Measurements from ENCODE around the gene JMJD7.
A peak's percentile ranks its signal among the peaks of the same experiment; 100 is the strongest.

The JMJD7 gene

DNA sequence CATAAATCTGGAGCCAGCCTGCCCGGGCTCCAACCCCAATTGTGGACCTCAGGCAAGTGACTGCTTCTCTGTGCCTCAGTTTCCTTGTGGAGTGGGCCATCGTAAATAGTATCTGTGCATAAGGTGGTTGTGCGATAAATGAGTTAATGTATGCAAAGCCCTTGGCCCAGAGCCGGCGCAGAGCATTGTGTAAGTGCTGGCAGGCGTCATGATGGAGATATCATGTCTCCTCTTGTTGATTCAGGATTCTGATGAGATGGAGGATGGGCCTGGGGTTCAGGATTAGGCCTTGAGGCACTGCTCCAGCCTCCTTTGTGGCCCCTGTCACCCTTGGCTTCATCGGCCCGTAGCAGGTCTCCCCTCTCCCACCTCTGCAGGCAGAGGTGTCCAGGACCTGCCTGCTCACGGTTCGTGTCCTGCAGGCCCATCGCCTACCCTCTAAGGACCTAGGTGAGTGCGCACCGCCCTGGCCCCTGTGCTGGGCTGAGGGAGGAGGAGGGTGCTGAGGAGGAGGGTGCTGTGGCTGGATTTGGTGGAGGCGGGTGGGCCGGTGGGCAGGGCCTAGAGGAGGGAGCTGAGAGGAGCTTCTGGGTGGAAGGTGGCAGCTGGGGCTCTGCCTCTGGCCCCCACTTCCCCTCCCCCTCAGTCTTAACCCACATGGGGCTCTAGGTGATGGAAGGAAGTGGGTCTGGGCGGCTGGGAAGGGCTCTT lies 12.0 kb downstream of the JMJD7 start:
- ChIA-PET CTCF (interaction anchor here (0.8 to 3.7 kb wide), 4 partner anchors 8 to 67 kb away, joined by 3 to 11 read pairs (median 7); no protein-coding TSS in a partner anchor), POLR2A (no interaction called here)

GRCh38 chr15:41840673-41841072 lies 12.8 kb downstream of the JMJD7 start:
- Histone ChIP-seq H3K4me1 (ENCODE audit: control extremely low read depth in 1 of 4, control insufficient read depth in 4 of 4, insufficient read depth in 4 of 4, low read length in 3 of 4) (peaks cover 0 to 6% (median under 1%) of the 10 kb centered on the region in 4 experiments), H3K4me3 (ENCODE audit: control insufficient read depth in 1 of 7, extremely low read depth in 1 of 7, insufficient read depth in 4 of 7, low read depth in 2 of 7, low read length in 6 of 7) (no peak overlapping the region), H3K36me3 (ENCODE audit: control insufficient read depth in 4 of 4, insufficient read depth in 4 of 4, low read length in 3 of 4) (peaks cover 0 to 22% (median 9%) of the 10 kb centered on the region in 4 experiments), H3K27me3 (replicated peaks in 2 of 5; ENCODE audit: control insufficient read depth in 4 of 5, insufficient read depth in 5 of 5, low read length in 4 of 5) (no peaks in the 10 kb centered on the region), H3K9me3 (ENCODE audit: control extremely low read depth in 1 of 5, control insufficient read depth in 4 of 5, insufficient read depth in 2 of 5, low read depth in 1 of 5, low read length in 4 of 5) (no peaks in the 10 kb centered on the region), H3K27ac (ENCODE audit: insufficient read depth in 1 of 2, low read depth in 1 of 2, low read length in 2 of 2, poor library complexity in 1 of 2, severe bottlenecking in 2 of 2) (no peak overlapping the region)
- WGBS (ENCODE audit: insufficient coverage) = 97% methylated on average over 14 of the region's 15 CpGs
- DNase-seq = no peak
- POLR2A ChIA-PET = no interaction called here
- CTCF ChIA-PET = interaction anchor here (0.8 to 3.7 kb wide), 5 partner anchors 9 to 67 kb away, joined by 3 to 11 read pairs (median 3); no protein-coding TSS in a partner anchor

More for the DNA sequence above, 12.0 kb downstream of the JMJD7 start:
- Histone ChIP-seq H3K4me3 (ENCODE audit: control insufficient read depth in 1 of 7, extremely low read depth in 1 of 7, insufficient read depth in 4 of 7, low read depth in 2 of 7, low read length in 6 of 7) (no peak overlapping the region), H3K27ac (ENCODE audit: insufficient read depth in 1 of 2, low read depth in 1 of 2, low read length in 2 of 2, poor library complexity in 1 of 2, severe bottlenecking in 2 of 2) (no peak overlapping the region), H3K27me3 (replicated peaks in 2 of 5; ENCODE audit: control insufficient read depth in 4 of 5, insufficient read depth in 5 of 5, low read length in 4 of 5) (no peaks in the 10 kb centered on the region), H3K9me3 (ENCODE audit: control extremely low read depth in 1 of 5, control insufficient read depth in 4 of 5, insufficient read depth in 2 of 5, low read depth in 1 of 5, low read length in 4 of 5) (no peaks in the 10 kb centered on the region), H3K4me1 (ENCODE audit: control extremely low read depth in 1 of 4, control insufficient read depth in 4 of 4, insufficient read depth in 4 of 4, low read length in 3 of 4) (peaks cover 0 to 6% (median under 1%) of the 10 kb centered on the region in 4 experiments), H3K36me3 (ENCODE audit: control insufficient read depth in 4 of 4, insufficient read depth in 4 of 4, low read length in 3 of 4) (peaks cover 0 to 22% (median 5%) of the 10 kb centered on the region in 4 experiments)
- WGBS (ENCODE audit: insufficient coverage) = 100% methylated on average over 7 of the region's 16 CpGs
- DNase-seq = no peak

- H3K9me3 ChIP-seq (ENCODE audit: control extremely low read depth in 1 of 5, control insufficient read depth in 4 of 5, insufficient read depth in 2 of 5, low read depth in 1 of 5, low read length in 4 of 5) = no peaks in the 10 kb centered on the region
- H3K36me3 ChIP-seq (ENCODE audit: control insufficient read depth in 4 of 4, insufficient read depth in 4 of 4, low read length in 3 of 4) = peaks cover 0 to 26% (median 10%) of the 10 kb centered on the region in 4 experiments
- H3K4me1 ChIP-seq (ENCODE audit: control extremely low read depth in 1 of 4, control insufficient read depth in 4 of 4, insufficient read depth in 4 of 4, low read length in 3 of 4) = peaks cover 0 to 6% (median 0%) of the 10 kb centered on the region in 4 experiments
- 100% methylated on average over 6 of the region's 10 CpGs for WGBS (ENCODE audit: insufficient coverage)
- no peak overlapping the region for H3K4me3 ChIP-seq (ENCODE audit: control insufficient read depth in 1 of 7, extremely low read depth in 1 of 7, insufficient read depth in 4 of 7, low read depth in 2 of 7, low read length in 6 of 7)
- no peaks in the 10 kb centered on the region for H3K27me3 ChIP-seq (replicated peaks in 2 of 5; ENCODE audit: control insufficient read depth in 4 of 5, insufficient read depth in 5 of 5, low read length in 4 of 5)
- ChIA-PET CTCF (interaction anchor here (1.3 kb wide), 2 partner anchors 11 to 61 kb away, joined by 3 read pairs; no protein-coding TSS in a partner anchor), POLR2A (no interaction called here)
- no peak for DNase-seq
- H3K27ac ChIP-seq (ENCODE audit: insufficient read depth in 1 of 2, low read depth in 1 of 2, low read length in 2 of 2, poor library complexity in 1 of 2, severe bottlenecking in 2 of 2) = no peak overlapping the region
Observed at GRCh38 chr15:41841131-41841530, 13.2 kb downstream of the JMJD7 start.

DNA sequence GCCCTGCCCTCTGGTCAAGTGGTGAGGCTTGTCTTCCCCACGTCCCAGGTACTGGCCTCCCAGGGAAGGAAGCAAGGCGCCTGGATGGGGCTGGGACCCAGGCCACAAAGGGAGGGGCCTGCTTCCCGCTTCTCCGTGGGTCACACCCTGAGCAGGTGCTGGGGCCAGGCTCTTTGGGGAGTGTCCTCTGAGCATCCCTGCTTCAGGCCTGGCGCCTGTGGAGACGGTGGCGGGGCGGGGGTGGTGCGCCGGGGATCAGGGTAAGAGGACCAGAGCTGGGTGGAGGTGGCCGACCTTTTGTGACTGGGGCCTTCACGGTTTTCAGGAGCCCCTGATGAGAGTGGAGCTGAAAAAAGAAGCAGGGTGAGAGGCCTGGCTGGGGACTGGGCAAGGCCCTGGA lies 14.3 kb downstream of the JMJD7 start:
- peaks cover 0 to 36% (median 15%) of the 10 kb centered on the region in 4 experiments for H3K36me3 ChIP-seq (ENCODE audit: control insufficient read depth in 4 of 4, insufficient read depth in 4 of 4, low read length in 3 of 4)
- POLR2A ChIA-PET = no interaction called here
- H3K27ac ChIP-seq (ENCODE audit: insufficient read depth in 1 of 2, low read depth in 1 of 2, low read length in 2 of 2, poor library complexity in 1 of 2, severe bottlenecking in 2 of 2) = no peak overlapping the region
- peaks cover 0 to 6% (median 0%) of the 10 kb centered on the region in 4 experiments for H3K4me1 ChIP-seq (ENCODE audit: control extremely low read depth in 1 of 4, control insufficient read depth in 4 of 4, insufficient read depth in 4 of 4, low read length in 3 of 4)
- CTCF ChIA-PET = interaction anchor here (1.4 kb wide), 1 partner anchor 11 kb away, joined by 5 read pairs; no protein-coding TSS in a partner anchor
- 75% methylated on average over 8 of the region's 12 CpGs for WGBS (ENCODE audit: insufficient coverage)
- no peak overlapping the region for H3K4me3 ChIP-seq (ENCODE audit: control insufficient read depth in 1 of 7, extremely low read depth in 1 of 7, insufficient read depth in 4 of 7, low read depth in 2 of 7, low read length in 6 of 7)
- no peaks in the 10 kb centered on the region for H3K9me3 ChIP-seq (ENCODE audit: control extremely low read depth in 1 of 5, control insufficient read depth in 4 of 5, insufficient read depth in 2 of 5, low read depth in 1 of 5, low read length in 4 of 5)
- DNase-seq = no peak
- H3K27me3 ChIP-seq (replicated peaks in 2 of 5; ENCODE audit: control insufficient read depth in 4 of 5, insufficient read depth in 5 of 5, low read length in 4 of 5) = no peaks in the 10 kb centered on the region

DNA sequence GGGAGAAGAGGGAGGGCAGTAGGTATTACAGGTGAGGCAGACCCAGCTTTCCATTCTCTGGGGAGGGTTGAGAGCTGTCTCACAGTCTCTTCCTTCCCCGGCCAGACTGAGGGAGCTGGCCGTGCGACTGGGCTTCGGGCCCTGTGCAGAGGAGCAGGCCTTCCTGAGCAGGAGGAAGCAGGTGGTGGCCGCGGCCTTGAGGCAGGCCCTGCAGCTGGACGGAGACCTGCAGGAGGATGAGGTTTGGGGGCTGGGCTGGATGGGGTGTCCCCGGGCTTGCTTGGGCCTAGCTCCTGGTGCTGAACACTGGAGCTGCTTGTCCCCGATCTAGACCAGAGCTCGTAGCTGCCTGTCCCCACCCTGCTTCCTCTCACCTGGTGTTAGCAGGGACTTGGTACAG lies 15.7 kb downstream of the JMJD7 start:
- Histone ChIP-seq H3K27ac (ENCODE audit: insufficient read depth in 1 of 2, low read depth in 1 of 2, low read length in 2 of 2, poor library complexity in 1 of 2, severe bottlenecking in 2 of 2) (no peak overlapping the region), H3K4me1 (ENCODE audit: control extremely low read depth in 1 of 4, control insufficient read depth in 4 of 4, insufficient read depth in 4 of 4, low read length in 3 of 4) (peaks cover 0 to 6% (median 0%) of the 10 kb centered on the region in 4 experiments), H3K27me3 (replicated peaks in 2 of 5; ENCODE audit: control insufficient read depth in 4 of 5, insufficient read depth in 5 of 5, low read length in 4 of 5) (no peaks in the 10 kb centered on the region), H3K4me3 (ENCODE audit: control insufficient read depth in 1 of 7, extremely low read depth in 1 of 7, insufficient read depth in 4 of 7, low read depth in 2 of 7, low read length in 6 of 7) (no peak overlapping the region), H3K36me3 (ENCODE audit: control insufficient read depth in 4 of 4, insufficient read depth in 4 of 4, low read length in 3 of 4) (peaks cover 0 to 49% (median 19%) of the 10 kb centered on the region in 4 experiments), H3K9me3 (ENCODE audit: control extremely low read depth in 1 of 5, control insufficient read depth in 4 of 5, insufficient read depth in 2 of 5, low read depth in 1 of 5, low read length in 4 of 5) (no peaks in the 10 kb centered on the region)
- DNase-seq = peak in 1 of 3 donors; percentile 27
- POLR2A ChIA-PET = no interaction called here
- CTCF ChIA-PET = interaction anchor here (1.1 to 1.5 kb wide), 2 partner anchors 11 to 12 kb away, joined by 4 read pairs; no protein-coding TSS in a partner anchor
- whole genome bisulfite sequencing (ENCODE audit: insufficient coverage) = 87% methylated on average over 3 of the region's 10 CpGs

DNA sequence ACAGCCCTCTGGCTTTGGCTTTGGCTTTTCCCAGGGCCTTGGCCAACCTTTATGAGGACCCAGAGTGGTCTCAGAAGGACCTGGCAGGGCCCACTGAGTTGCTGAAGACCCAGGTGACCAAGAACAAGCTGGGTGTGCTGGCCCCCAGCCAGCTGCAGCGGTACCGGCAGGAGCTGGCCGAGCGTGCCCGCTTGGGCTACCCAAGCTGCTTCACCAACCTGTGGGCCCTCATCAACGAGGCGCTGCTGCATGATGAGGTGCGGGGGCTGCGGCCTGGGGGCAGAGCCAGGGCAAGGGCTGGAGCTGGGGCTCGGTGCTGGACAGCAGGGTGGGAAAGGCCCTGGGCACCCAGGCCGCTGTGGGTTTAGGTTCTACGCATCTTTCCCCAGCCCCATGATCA lies 16.9 kb downstream of the JMJD7 start:
- no peaks in the 10 kb centered on the region for H3K27me3 ChIP-seq (replicated peaks in 2 of 5; ENCODE audit: control insufficient read depth in 4 of 5, insufficient read depth in 5 of 5, low read length in 4 of 5)
- peaks cover 0 to 6% (median 0%) of the 10 kb centered on the region in 4 experiments for H3K4me1 ChIP-seq (ENCODE audit: control extremely low read depth in 1 of 4, control insufficient read depth in 4 of 4, insufficient read depth in 4 of 4, low read length in 3 of 4)
- H3K36me3 ChIP-seq (ENCODE audit: control insufficient read depth in 4 of 4, insufficient read depth in 4 of 4, low read length in 3 of 4) = peaks cover 0 to 52% (median 19%) of the 10 kb centered on the region in 4 experiments
- no peak for DNase-seq
- H3K4me3 ChIP-seq (ENCODE audit: control insufficient read depth in 1 of 7, extremely low read depth in 1 of 7, insufficient read depth in 4 of 7, low read depth in 2 of 7, low read length in 6 of 7) = no peak overlapping the region
- ChIA-PET POLR2A (no interaction called here), CTCF (interaction anchor here (1.1 to 1.5 kb wide), 4 partner anchors 13 to 77 kb away, joined by 3 to 4 read pairs (median 4); no protein-coding TSS in a partner anchor)
- H3K9me3 ChIP-seq (ENCODE audit: control extremely low read depth in 1 of 5, control insufficient read depth in 4 of 5, insufficient read depth in 2 of 5, low read depth in 1 of 5, low read length in 4 of 5) = no peaks in the 10 kb centered on the region
- 81% methylated on average over 6 of the region's 12 CpGs for WGBS (ENCODE audit: insufficient coverage)
- H3K27ac ChIP-seq (ENCODE audit: insufficient read depth in 1 of 2, low read depth in 1 of 2, low read length in 2 of 2, poor library complexity in 1 of 2, severe bottlenecking in 2 of 2) = no peak overlapping the region

- Histone ChIP-seq H3K27me3 (replicated peaks in 2 of 5; ENCODE audit: control insufficient read depth in 4 of 5, insufficient read depth in 5 of 5, low read length in 4 of 5) (peaks cover 0 to 9% (median 0%) of the 10 kb centered on the region in 5 experiments), H3K4me1 (ENCODE audit: control extremely low read depth in 1 of 4, control insufficient read depth in 4 of 4, insufficient read depth in 4 of 4, low read length in 3 of 4) (no peaks in the 10 kb centered on the region), H3K27ac (ENCODE audit: insufficient read depth in 1 of 2, low read depth in 1 of 2, low read length in 2 of 2, poor library complexity in 1 of 2, severe bottlenecking in 2 of 2) (no peak overlapping the region), H3K36me3 (ENCODE audit: control insufficient read depth in 4 of 4, insufficient read depth in 4 of 4, low read length in 3 of 4) (peaks cover 0 to 40% (median 19%) of the 10 kb centered on the region in 4 experiments), H3K9me3 (ENCODE audit: control extremely low read depth in 1 of 5, control insufficient read depth in 4 of 5, insufficient read depth in 2 of 5, low read depth in 1 of 5, low read length in 4 of 5) (no peaks in the 10 kb centered on the region), H3K4me3 (ENCODE audit: control insufficient read depth in 1 of 7, extremely low read depth in 1 of 7, insufficient read depth in 4 of 7, low read depth in 2 of 7, low read length in 6 of 7) (no peak overlapping the region)
- CTCF ChIA-PET = interaction anchor here (1.0 to 2.4 kb wide), 2 partner anchors 8 to 17 kb away, joined by 3 to 8 read pairs; partner anchors contain the start of gene PLA2G4B
- POLR2A ChIA-PET = no interaction called here
- WGBS (ENCODE audit: insufficient coverage) = 98% methylated on average over 12 of the region's 14 CpGs
- DNase-seq = no peak
Observed at GRCh38 chr15:41847206-41847605, 19.3 kb downstream of the JMJD7 start.
